NCI-H2081 treated with DMSO at 0.1 percent for 48 hours (cell line): ENCODE measurements around the gene MAB21L3.
"Not testable (repeated sequence)": the region's sequence is repeated elsewhere in the genome, so short reads cannot be mapped to it uniquely, and the experiment has no call there.

Source experiments
- DNase-seq: peaks from one replicate; lab custom pipeline; 2025; lab: John Stamatoyannopoulos, UW

The MAB21L3 gene

DNA sequence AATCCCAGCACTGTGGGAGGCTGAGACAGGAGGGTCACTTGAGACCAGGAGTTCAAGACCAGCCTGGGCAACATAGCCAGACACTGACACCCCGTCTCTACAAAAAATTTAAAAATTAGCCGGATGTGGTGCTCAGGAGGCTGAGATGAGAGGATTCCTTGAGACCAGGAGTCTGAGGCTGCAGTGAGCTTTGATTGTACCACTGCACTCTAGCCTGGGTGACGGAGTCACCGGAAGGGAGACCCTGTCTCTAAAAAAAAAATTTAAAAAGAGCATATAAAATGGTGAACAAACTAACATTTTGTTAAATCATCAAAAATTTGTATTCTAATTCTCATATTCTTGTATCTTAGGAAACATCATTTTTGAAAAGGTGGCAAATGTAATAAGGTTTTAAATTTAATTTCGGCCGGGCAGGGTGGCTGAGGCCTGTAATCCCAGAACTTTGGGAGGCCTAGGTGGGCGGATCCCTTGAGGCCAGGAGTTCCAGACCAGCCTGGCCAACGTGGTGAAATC is 27.1 kb downstream of the MAB21L3 start:
- no peak for DNase-seq

DNA sequence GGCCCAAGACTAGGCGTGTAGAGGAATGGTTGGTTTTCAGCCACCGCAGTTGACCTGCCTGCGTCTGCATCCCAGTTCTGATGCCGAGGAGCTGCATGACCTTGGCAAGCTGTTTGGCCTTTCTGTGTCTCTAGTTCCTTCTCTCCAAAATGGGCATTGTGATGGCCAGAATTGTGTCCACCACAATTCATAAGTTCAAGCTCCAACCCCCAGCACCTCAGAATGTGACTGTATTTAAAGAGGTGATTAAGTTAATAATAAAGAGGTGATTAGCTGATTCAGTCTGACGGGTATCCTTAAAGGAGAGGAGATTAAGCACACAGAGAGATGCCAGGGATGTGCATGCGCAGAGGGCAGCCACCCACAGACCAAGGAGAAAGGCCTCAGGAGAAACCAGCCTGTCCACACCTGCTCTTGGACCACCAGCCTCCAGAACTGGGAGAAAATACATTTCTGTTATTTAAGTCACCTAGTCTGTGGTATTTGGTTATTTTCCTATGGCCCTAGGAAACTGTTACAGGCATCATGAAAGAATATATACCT is 28.5 kb downstream of the MAB21L3 start:
- DNase-seq = no peak

DNA sequence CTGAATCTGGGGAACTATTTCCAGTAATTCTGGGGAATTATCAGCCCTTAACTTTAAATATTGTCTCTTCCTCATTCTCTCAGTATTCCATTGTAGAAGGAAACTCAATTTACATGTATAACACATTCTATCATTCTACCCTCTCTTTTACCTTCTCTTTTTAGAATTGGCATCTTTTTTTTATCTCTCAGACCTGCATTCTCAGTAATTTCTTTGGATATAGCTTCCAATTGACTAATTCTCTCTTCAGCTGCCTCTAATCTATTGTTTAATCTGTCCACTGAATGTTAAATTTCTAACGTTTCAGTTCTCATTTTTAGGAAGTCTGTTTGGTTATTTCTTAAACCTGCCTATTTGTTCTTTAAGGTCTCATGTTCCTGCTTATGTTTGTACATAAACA is 33.0 kb downstream of the MAB21L3 start:
- no peak for DNase-seq

DNA sequence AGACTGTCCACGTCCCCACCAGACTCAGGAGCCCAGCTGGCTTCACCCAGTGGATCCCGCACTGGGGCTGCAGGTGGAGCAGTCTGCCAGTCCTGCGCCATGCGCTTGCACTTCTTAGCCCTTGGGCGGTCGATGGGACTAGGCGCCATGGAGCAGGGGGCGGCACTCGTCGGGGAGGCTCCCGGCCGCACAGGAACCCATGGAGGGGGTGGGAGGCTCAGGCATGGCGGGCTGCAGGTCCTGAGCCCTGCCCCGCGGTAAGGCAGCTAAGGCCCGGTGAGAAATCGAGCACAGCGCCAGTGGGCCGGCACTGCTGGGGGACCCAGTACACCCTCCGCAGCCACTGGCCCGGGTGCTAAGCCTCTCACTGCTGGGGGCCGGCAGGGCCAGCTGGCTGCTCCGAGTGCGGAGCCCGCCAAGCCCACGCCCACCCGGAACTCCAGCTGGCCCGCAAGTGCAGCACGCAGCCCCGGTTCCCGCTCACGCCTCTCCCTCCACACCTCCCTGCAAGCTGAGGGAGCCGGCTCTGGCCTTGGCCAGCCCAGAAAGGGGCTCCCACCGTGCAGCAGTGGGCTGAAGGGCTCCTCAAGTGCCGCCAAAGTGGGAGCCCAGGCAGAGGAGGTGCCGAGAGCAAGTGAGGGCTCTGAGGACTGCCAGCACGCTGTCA is 35.4 kb downstream of the MAB21L3 start:
- not testable (repeated sequence) for DNase-seq

DNA sequence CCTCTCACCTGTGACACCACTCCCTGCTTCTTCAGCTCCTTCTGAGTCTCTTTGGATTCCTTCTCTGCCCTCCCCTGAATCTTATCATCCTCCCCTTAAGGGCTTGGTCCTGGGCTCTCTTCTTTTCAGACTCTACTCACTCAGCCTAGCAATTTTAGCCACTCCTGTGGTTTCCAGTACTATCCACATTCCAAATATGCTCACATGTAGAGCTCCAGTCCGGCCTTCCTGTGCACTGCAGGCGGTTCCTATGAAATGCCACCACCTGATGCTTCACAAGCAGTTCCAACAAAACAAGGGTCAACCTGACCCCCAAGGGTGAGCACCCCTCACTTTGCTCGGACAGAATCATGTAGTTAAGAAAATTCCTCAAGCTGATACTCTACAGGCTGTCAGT is 35.9 kb downstream of the MAB21L3 start:
- no peak for DNase-seq

DNA sequence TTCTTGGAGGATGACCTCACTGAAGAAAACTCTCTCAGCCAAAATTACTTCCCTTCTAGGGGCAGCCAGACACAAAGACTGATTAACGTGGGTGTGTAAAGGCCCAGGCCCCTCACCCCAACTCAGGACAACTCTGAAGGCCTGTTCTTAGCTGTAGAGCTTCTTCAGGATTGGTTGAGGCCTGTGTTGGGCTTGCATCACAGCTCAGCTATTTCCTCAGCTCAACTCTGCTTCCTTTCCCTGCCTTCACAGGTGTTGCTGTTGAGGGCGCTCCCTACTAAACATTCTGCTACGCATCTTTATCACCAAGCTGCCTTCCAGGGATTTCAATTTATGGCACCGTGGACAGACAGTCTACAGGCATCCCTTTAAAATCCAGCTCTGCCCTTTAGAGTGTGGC is 36.8 kb downstream of the MAB21L3 start:
- no peak for DNase-seq

DNA sequence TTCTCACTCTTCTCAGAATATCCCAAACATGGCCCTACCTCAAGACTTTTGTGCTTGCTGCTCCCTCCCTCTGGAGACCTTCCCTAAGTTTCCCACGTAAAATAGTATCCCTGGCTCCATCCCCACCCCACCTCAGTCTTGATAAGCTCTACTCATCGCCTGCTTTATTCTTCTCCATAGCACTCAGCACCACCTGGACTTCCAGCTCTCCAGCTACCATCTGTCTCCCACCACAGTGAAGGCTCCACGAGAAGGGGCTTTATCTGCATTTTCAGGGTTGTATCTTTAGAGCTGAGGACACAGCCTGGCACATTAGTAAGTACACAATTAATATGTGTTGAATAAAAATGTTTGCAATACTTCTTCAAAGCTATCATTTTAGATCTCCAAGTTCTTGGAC is 37.8 kb downstream of the MAB21L3 start:
- DNase-seq = no peak

DNA sequence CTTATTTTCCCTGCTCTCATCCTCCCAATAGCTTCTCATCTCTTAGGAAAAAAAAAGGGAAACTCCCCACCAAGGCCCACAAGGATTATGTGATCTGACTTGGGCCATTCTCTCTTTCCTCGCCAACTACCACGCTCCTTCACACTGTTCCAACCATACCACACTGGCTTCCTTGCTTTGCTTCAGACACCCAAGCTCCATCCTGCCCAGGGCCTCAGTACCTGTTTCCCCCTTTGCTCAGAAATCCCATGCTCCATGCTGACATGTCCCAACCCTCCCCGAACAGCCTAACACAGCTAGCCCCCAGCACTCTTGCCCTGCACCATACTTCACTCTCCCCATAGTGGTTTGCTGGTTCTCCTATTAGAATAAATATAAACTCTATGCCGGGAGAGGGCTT is 39.2 kb downstream of the MAB21L3 start:
- DNase-seq = no peak

DNA sequence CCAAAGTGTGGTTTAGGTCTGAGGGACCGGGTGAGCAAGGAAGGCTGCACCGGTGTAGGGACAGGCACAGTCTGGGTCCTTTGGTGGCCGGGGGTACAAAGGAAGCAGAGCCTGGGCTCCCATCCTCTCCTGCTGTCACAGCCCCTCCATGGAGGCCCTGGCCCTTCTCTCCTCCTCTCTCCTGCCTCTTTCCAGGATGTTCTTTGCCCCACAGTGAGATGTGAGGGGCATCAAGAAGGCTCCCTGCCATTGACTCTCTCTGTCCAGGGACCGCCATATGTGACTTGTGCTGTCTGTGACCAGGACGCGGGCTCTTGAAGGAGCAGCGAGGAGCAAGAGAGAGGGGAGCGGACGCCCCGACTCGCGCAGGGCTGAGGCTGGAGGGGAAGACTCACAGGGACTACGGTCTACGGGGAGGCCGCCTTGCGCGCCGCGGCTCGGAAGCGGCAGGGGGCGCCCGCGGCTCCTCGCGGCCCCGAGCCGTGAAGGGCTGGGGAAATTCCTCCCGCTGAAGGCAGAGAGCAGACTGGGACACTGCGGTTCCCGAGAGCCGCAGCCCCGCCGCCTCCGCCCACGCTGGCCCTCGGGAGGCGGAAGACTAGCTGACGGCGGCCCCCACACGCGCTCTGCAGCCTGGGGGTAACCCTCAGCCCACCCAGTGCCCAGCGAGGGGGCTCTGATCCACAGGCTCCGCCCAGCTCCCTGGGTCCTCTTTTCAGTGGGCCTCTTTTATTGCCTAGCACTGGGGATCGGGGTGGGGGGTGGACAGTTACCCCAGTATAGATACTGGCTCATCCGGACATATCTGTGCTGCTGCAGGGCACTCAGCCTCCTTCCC is 40.8 kb downstream of the MAB21L3 start:
- no peak for DNase-seq

DNA sequence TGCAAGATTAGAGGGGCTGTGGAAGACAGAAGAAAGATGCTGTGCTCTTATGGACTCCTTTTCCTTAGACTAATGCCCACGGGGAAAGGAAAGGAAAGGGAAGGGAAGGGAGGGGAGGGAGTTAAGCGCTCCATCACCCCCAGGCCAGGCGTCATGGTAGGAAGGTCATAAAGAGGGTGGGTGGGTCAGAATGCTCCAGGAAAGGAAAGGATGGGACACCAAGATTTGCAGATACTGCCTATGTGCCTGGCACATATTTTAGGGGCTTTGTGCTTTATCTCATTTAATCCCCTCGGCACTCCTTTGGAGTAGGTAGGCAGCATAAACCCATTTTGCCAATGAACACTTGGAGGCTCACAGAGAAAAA is 41.4 kb downstream of the MAB21L3 start:
- DNase-seq = no peak

DNA sequence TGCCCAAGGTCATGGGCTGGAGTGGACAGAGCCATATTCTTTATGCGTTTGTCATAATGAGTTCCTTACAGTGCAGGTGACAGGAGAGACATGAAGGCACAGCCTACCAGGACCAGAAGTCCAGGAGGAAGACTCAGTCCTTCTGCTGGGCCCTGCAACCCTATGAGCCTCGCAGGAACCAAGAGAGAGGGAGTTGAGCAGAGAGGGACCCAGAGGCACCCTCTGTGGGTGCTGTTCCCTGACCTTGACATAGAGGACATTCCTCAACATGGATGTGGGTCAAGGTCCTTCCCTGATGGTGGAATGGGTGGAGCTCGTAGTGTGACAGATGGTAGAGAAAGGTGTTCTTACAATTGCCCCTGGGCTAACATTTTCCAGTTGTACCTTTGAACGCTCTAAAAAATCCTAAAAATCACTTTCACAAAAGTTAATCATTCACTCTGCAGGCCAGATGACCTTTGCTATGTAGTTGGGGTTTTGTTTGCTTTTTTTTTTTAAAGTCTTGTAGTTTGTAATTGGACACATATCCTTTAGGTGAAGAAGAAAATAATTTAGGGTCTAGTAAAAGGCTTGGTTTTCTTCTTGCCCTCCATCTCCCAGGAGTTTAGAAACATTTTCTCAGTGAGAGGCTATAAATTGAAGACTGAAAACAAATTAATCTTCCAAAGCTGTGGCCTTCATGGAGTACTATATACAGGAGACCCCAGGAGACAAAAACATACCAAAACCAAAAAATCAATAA is 41.9 kb downstream of the MAB21L3 start:
- no peak for DNase-seq

DNA sequence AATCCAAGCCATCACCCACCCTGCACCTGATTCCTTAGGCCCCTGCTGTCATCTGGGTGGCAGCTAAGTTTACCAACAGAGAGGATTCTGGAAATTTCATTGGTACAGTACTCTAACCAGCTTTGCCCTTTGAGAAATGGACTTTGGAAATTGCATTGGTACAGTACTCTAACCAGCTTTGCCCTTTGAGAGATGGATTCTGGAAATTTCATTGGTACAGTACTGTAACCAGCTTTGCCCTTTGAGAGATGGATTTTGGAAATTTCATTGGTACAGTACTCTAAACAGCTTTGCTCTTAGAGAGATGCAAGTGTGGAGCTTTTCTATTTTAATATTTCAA is 42.5 kb downstream of the MAB21L3 start:
- DNase-seq = no peak

DNA sequence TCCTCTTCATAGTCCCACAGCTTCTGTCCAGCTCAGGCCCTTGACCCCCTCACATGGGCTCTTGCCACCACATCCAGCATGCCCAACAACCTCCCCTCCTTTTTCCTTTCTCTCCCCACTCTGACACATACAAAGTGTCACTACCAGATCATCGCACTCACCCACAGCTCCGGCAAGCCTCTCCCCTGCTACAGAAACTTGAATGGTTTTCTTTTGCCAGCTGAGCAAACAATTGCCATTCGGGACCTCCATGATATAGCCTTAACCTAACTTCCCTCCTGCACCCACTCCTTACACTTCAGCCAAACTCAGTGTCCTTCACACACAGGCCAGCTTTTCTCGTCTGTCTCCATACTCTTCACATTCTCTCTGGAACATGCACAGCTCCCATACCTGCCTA is 43.3 kb downstream of the MAB21L3 start:
- DNase-seq = no peak

DNA sequence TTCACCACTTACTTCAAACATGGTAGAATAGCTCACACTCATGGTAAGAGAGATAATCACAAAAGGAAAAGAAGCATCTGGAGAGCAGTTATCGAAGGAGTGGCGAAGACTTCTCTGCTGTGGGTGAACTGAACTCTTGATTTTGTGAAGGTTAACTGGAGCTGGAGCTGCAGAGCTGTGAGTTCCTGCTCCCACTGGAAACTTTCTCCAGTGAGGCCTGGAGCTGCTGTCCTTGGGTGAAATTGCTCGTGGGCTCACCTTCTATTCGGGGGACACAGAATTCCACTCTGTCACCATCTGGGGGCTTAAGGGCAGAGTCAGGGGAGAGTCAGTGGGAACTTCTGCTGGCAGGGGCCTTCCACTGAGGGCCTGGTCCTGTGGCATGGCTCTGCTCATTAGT is 45.9 kb downstream of the MAB21L3 start:
- no peak for DNase-seq

DNA sequence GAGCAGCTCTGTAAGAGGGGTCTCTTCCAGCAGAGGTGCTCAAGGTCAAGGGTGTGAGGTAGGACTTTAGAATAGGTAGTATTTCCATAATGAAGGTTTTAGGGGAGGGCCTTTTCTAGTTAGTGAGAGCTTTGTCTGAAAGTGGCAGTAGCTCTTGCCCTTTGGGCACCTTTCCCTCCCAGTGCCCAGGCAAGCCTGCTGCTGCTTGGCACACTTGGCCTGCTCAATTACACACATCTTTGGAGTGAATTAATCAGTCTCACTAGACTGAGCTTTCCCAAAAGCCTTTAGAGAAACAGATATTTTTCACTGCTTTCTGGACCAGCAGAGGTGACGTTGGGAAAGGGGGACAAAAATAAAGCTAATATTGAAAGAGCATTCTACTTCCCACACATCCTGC is 48.0 kb downstream of the MAB21L3 start:
- DNase-seq = no peak

DNA sequence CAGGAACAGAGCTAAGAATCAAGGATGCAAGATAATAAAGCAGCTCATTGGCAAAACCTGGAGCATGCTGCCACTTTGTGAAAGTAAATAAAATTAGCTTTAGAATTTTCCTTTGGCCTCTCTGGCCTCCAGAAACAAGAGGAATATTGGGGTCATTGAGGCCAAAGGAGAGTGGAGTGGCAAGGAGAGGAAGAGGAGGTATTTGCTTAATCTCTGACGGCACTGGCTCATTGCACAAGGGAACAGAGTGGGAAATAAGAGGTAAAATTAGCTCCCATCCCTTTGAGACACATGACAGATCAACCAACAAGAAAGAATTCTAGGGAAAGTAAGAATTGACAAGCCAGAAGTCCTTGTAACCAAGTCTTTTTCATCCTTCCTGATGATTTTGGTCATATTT is 48.4 kb downstream of the MAB21L3 start:
- DNase-seq = no peak

DNA sequence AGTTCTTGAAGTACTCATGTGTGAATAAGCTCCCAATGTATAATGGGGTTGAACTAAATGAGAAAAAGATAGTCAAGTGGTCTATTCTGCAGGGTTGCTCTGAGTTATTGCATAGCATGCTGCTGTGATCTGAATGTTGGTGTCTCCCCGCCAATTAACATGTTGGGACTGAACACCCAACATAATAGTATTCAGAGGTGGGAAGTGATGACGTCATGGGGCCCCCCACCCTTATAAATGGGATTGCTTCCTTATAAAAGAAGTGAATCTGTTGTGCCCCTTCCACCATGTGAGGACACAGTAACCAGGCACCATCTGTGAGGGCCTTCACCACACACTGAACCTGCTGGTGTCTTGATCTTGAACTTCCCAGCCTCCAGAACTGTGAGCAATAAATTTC is 50.2 kb downstream of the MAB21L3 start:
- no peak for DNase-seq

DNA sequence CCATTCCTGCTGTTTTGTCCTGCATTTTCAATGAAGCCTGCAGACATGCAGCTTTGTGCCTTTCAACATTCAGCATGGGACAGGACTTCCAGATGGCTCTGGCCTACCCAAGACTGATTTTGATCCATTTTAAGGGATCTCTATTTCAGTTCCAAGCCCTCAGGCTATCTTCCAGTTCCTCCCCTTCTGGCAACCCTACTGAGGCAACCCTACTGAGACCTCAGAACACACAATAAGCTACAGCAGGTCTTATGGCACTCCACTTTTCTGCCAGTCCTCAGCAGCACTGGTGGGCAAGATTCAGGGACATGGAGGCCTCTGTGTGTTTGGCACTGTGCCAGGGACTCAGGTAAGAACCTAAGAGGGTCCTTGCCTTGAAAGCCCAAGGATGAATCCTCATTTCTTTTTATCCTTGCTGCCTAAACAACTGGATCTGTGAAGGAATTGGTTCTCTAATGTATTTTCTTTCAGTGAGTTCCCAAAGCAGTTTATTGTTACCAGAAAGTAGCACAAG is 50.7 kb downstream of the MAB21L3 start:
- no peak for DNase-seq

DNA sequence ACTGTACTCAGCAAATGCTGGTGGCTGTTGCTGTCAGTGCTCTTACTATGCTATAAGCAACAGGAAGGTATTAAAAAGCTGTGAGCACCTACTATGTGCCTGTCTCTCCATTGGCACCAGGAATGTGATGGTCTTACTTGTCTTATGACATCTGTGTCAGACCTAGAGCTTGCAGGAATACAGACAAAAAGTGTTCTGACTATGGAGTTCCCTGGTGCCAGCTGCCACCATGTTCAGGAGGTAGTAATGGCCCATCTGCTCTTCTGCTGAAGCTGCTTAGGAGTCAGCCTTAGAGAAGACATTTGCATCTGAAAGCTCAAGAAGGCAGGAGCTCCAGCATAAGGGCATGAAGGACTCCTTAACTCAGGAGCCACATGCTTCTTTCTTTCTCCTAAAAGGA is 52.3 kb downstream of the MAB21L3 start:
- DNase-seq = no peak

DNA sequence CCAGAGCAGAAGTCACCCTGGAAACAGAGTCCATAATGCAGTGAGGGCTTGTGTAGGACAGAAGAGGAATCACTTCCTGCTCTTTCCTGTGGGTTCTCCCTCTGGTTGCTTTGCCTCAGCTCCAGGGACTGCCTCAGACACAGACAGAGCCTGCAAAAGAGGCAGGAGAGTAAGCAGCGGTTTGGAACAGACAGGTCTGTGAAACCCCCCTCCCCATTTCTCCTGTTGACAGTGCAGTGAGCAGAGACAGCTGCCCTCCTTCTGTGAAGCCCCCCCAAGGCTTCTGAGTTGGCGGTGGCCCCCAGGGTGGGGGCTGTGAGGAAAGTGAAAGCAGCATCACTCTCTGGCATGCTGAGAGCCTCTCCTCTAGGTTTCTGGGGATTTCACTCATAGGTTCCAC is 53.0 kb downstream of the MAB21L3 start:
- no peak for DNase-seq

DNA sequence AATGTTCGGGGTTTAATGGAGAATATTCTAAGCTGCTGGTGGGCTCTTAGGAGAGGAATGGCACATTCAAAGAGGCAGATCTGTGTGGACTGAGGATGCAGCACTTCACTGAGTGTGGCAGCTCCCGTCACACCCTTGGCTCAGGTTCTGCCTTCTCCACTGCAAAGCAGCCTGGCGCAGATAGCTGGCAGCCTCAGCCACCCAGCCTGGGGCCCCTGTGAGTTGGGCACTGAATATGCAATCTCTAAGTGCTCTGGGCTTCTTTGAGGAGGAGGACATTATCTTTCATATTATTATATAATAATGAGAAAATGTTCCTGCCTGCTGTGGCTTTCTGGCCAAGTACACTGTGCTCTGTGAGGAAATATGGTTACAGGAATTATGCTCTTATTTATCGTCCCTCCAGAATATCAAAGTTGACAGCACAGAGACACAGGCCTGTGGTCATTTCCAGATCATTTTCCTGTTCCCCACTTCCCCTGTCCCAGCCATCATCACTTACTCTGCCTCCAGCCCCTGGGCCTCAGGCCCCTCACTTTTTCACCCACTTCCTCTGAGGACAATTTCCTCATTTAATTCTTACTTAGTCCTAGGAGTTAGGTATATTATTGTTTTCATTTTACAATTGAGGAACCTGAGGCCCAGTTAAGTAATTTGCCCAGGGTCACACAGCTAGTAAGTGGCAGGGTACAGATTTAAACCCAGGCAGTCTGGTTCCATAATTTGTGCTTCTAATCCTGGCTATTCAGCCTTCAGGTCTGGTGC is 53.6 kb downstream of the MAB21L3 start:
- no peak for DNase-seq

DNA sequence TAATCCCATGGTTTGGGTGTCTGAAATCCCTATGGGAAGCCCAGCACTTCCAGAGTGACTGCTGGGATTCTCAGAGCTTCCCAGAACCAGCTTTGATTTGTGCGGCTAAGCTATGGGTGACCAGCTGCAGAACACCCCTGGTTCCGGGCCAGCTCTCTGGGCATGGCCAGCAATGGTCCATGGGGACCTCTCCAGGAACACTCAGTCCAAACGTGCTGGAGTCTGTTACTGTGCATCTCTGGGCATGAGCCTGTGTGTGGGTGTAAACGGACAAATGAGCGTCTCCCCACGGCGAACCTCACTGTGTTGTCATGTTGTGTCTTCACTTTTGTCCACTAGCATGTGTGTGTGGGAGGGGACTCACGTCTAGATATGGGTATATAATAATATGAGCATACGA is 54.4 kb downstream of the MAB21L3 start:
- no peak for DNase-seq
